ENCODE data around the gene CACHD1. TPM values are rescaled to one million over a fixed set of nuclear protein-coding genes. Genes with fewer than 3 reads are reported as not detected.

The CACHD1 gene
- polyA plus RNA-seq, 1 donor from 2014 or later = 12.7 TPM

GRCh38 chr1:64459743-64460142, 10.2 kb upstream of the CACHD1 start:
- H4K20me1 ChIP-seq (ENCODE audit: insufficient read depth) = no peaks in the 10 kb centered on the region
- no peaks in the 10 kb centered on the region for H3K27me3 ChIP-seq (ENCODE audit: insufficient read depth, low read depth, low read length)
- H2AFZ ChIP-seq (ENCODE audit: low read depth, low read length) = no peak overlapping the region
- H3K9ac ChIP-seq (ENCODE audit: low read length) = no peak overlapping the region
- no peaks in the 10 kb centered on the region for H3K36me3 ChIP-seq (ENCODE audit: insufficient read depth, low read length)
- H3K9me2 ChIP-seq (ENCODE audit: insufficient read depth, low read length) = no peaks in the 10 kb centered on the region
- no peak overlapping the region for H3K27ac ChIP-seq (ENCODE audit: low read length)
- no peaks in the 10 kb centered on the region for H3F3A ChIP-seq (ENCODE audit: insufficient read depth, low read length, poor library complexity, severe bottlenecking)
- H3K4me2 ChIP-seq (ENCODE audit: low read length) = no peak overlapping the region
- no peaks in the 10 kb centered on the region for H3K79me2 ChIP-seq (replicated peaks; ENCODE audit: insufficient read depth, low read length)
- no peak overlapping the region for H3K4me3 ChIP-seq (ENCODE audit: low read length)
- H3K9me3 ChIP-seq (ENCODE audit: low read length) = no peaks in the 10 kb centered on the region
- TF ChIP-seq EP300 (conservative IDR thresholded peaks at IDR 0.05; ENCODE audit: poor library complexity, severe bottlenecking) (no peak), EZH2 (IDR thresholded peaks at IDR 0.05; ENCODE audit: borderline replicate concordance, insufficient read depth, low read length, poor library complexity, severe bottlenecking) (no peak), SMC3 (conservative IDR thresholded peaks at IDR 0.05; ENCODE audit: poor library complexity) (no peak), RAD21 (conservative IDR thresholded peaks at IDR 0.05) (no peak), REST (IDR thresholded peaks at IDR 0.05; ENCODE audit: borderline replicate concordance) (no peak), MXI1 (conservative IDR thresholded peaks at IDR 0.05; ENCODE audit: poor library complexity, severe bottlenecking) (no peak), TAF1 (IDR thresholded peaks at IDR 0.05; ENCODE audit: low read depth) (no peak), CTCF (IDR thresholded peaks at IDR 0.05; ENCODE audit: poor library complexity, severe bottlenecking) (no peak), POLR2AphosphoS5 (IDR thresholded peaks at IDR 0.05) (no peak)

GRCh38 chr1:64466033-64466432, 3.9 kb upstream of the CACHD1 start:
- Histone ChIP-seq H3K4me2 (ENCODE audit: low read length) (no peak overlapping the region), H3K27me3 (ENCODE audit: insufficient read depth, low read depth, low read length) (no peaks in the 10 kb centered on the region), H3K9me3 (ENCODE audit: low read length) (no peaks in the 10 kb centered on the region), H3F3A (ENCODE audit: insufficient read depth, low read length, poor library complexity, severe bottlenecking) (no peaks in the 10 kb centered on the region), H3K79me2 (replicated peaks; ENCODE audit: insufficient read depth, low read length) (peaks cover 2% of the 10 kb centered on the region), H3K4me3 (ENCODE audit: low read length) (no peak overlapping the region), H4K20me1 (ENCODE audit: insufficient read depth) (no peaks in the 10 kb centered on the region), H3K9ac (ENCODE audit: low read length) (no peak overlapping the region), H3K27ac (ENCODE audit: low read length) (no peak overlapping the region), H3K9me2 (ENCODE audit: insufficient read depth, low read length) (no peaks in the 10 kb centered on the region), H2AFZ (ENCODE audit: low read depth, low read length) (no peak overlapping the region), H3K36me3 (ENCODE audit: insufficient read depth, low read length) (no peaks in the 10 kb centered on the region)
- no peak for TF ChIP-seq EP300 (conservative IDR thresholded peaks at IDR 0.05; ENCODE audit: poor library complexity, severe bottlenecking)
- no peak for TF ChIP-seq POLR2AphosphoS5 (IDR thresholded peaks at IDR 0.05)
- TF ChIP-seq MXI1 (conservative IDR thresholded peaks at IDR 0.05; ENCODE audit: poor library complexity, severe bottlenecking) = no peak
- no peak for TF ChIP-seq TAF1 (IDR thresholded peaks at IDR 0.05; ENCODE audit: low read depth)
- no peak for TF ChIP-seq RAD21 (conservative IDR thresholded peaks at IDR 0.05)

All from neural cell (in vitro differentiated cells).